ENCODE data around the gene CORT. TPM values are rescaled to one million over a fixed set of nuclear protein-coding genes. Genes with fewer than 3 reads are reported as not detected.
"Not testable (repeated sequence)": the region's sequence is repeated elsewhere in the genome, so short reads cannot be mapped to it uniquely, and the experiment has no call there.

CORT gene
- polyA plus RNA-seq, 1 donor (not counting 4 experiments of a cell fraction or from before 2014, with no cell fraction given), result 0.17 TPM

GRCh38 chr1:10415211-10415930, 34.5 kb upstream of the CORT start:
- Histone ChIP-seq H2AFZ (ENCODE audit: control insufficient read depth, low read length) (peak overlapping the region; percentile 28), H3K79me2 (ENCODE audit: control insufficient read depth, insufficient read depth, low read length) (no peaks in the 10 kb centered on the region), H3K27me3 (ENCODE audit: control insufficient read depth, extremely low read depth, insufficient read depth, low read length) (no peaks in the 10 kb centered on the region), H3K27ac (ENCODE audit: control insufficient read depth, insufficient read depth, low read length) (peak overlapping the region; percentile 64), H3K9me1 (ENCODE audit: control insufficient read depth, extremely low read depth, insufficient read depth, low read length) (no peaks in the 10 kb centered on the region), H3K4me1 (ENCODE audit: control insufficient read depth, extremely low read depth, insufficient read depth, low read length) (peaks cover 6% of the 10 kb centered on the region), H4K20me1 (ENCODE audit: control insufficient read depth, extremely low read depth, insufficient read depth, low read length) (no peaks in the 10 kb centered on the region), H3K36me3 (ENCODE audit: control insufficient read depth in 2 of 2, extremely low read depth in 1 of 2, insufficient read depth in 2 of 2, low read length in 2 of 2) (peaks cover 33 to 47% of the 10 kb centered on the region in 2 experiments), H3K9ac (ENCODE audit: control insufficient read depth, extremely low read depth, insufficient read depth, low read length) (no peak overlapping the region), H3K4me3 (ENCODE audit: control insufficient read depth in 2 of 3, extremely low read depth in 1 of 3, insufficient read depth in 2 of 3, low read depth in 1 of 3, low read length in 3 of 3) (no peak overlapping the region), H3K9me3 (ENCODE audit: control insufficient read depth, low read depth, low read length) (no peaks in the 10 kb centered on the region), H3K4me2 (ENCODE audit: control insufficient read depth, extremely low read depth, insufficient read depth, low read depth, low read length) (peak overlapping the region; percentile 27)
- DNase-seq (ENCODE audit: low read depth, low spot score) (no peak), FAIRE-seq (no peak)
- TF ChIP-seq CTCF (optimal IDR thresholded peaks at IDR 0.05 in 1 of 3, IDR thresholded peaks at IDR 0.05 in 1 of 3, conservative IDR thresholded peaks at IDR 0.05 in 1 of 3; ENCODE audit: extremely low read depth in 1 of 3, insufficient read depth in 2 of 3, low read length in 3 of 3) (no peak), EZH2 (IDR thresholded peaks at IDR 0.05; ENCODE audit: low read length) (no peak)
- dilution Hi-C loops (cut with MboI; ENCODE audit: extremely low pct_ligation_motif_present, low sequenced_read_pairs), result no loop called here

GRCh38 chr1:10415967-10416366, 33.9 kb upstream of the CORT start:
- H3K36me3 ChIP-seq (ENCODE audit: control insufficient read depth in 2 of 2, extremely low read depth in 1 of 2, insufficient read depth in 2 of 2, low read length in 2 of 2), result peaks cover 32 to 45% of the 10 kb centered on the region in 2 experiments

DNA sequence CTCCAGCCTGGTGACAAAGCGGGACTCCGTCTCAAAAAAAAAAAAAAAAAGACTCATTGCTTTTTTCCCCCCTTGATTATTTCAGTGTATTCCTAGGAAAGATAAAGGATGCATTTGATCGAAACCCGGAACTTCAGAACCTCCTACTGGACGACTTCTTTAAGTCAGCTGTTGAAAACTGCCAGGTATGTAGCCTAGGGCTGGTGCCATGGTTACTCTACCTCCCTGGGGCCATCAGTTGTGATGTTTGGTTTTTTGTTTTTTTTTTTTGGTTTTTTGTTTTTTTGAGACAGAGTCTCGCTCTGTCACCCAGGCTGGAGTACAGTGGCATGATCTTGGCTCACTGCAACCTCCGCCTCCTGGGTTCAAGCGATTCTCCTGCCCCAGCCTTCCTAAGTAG, 31.1 kb upstream of the CORT start:
- H3K9me3 ChIP-seq (ENCODE audit: control insufficient read depth, low read depth, low read length); H3K27me3 ChIP-seq (ENCODE audit: control insufficient read depth, extremely low read depth, insufficient read depth, low read length); H3K79me2 ChIP-seq (ENCODE audit: control insufficient read depth, insufficient read depth, low read length); FAIRE-seq; H3K27ac ChIP-seq (ENCODE audit: control insufficient read depth, insufficient read depth, low read length); H3K4me2 ChIP-seq (ENCODE audit: control insufficient read depth, extremely low read depth, insufficient read depth, low read depth, low read length); DNase-seq (ENCODE audit: low read depth, low spot score); dilution Hi-C loops (cut with MboI; ENCODE audit: extremely low pct_ligation_motif_present, low sequenced_read_pairs); H2AFZ ChIP-seq (ENCODE audit: control insufficient read depth, low read length); H4K20me1 ChIP-seq (ENCODE audit: control insufficient read depth, extremely low read depth, insufficient read depth, low read length); H3K9me1 ChIP-seq (ENCODE audit: control insufficient read depth, extremely low read depth, insufficient read depth, low read length); H3K4me3 ChIP-seq (ENCODE audit: control insufficient read depth in 2 of 3, extremely low read depth in 1 of 3, insufficient read depth in 2 of 3, low read depth in 1 of 3, low read length in 3 of 3); H3K9ac ChIP-seq (ENCODE audit: control insufficient read depth, extremely low read depth, insufficient read depth, low read length); H3K4me1 ChIP-seq (ENCODE audit: control insufficient read depth, extremely low read depth, insufficient read depth, low read length): not testable (repeated sequence)
- H3K36me3 ChIP-seq (ENCODE audit: control insufficient read depth in 2 of 2, extremely low read depth in 1 of 2, insufficient read depth in 2 of 2, low read length in 2 of 2), result peaks cover 23 to 30% of the 10 kb centered on the region in 2 experiments

More at GRCh38 chr1:10415967-10416366, 33.9 kb upstream of the CORT start:
- H3K4me1 ChIP-seq (ENCODE audit: control insufficient read depth, extremely low read depth, insufficient read depth, low read length); H3K9me1 ChIP-seq (ENCODE audit: control insufficient read depth, extremely low read depth, insufficient read depth, low read length); H4K20me1 ChIP-seq (ENCODE audit: control insufficient read depth, extremely low read depth, insufficient read depth, low read length); H3K79me2 ChIP-seq (ENCODE audit: control insufficient read depth, insufficient read depth, low read length); H3K4me3 ChIP-seq (ENCODE audit: control insufficient read depth in 2 of 3, extremely low read depth in 1 of 3, insufficient read depth in 2 of 3, low read depth in 1 of 3, low read length in 3 of 3); H3K9ac ChIP-seq (ENCODE audit: control insufficient read depth, extremely low read depth, insufficient read depth, low read length); H2AFZ ChIP-seq (ENCODE audit: control insufficient read depth, low read length); H3K9me3 ChIP-seq (ENCODE audit: control insufficient read depth, low read depth, low read length); FAIRE-seq; H3K27me3 ChIP-seq (ENCODE audit: control insufficient read depth, extremely low read depth, insufficient read depth, low read length); H3K4me2 ChIP-seq (ENCODE audit: control insufficient read depth, extremely low read depth, insufficient read depth, low read depth, low read length); dilution Hi-C loops (cut with MboI; ENCODE audit: extremely low pct_ligation_motif_present, low sequenced_read_pairs); DNase-seq (ENCODE audit: low read depth, low spot score): not testable (repeated sequence)
- peak overlapping the region; percentile 48 for H3K27ac ChIP-seq (ENCODE audit: control insufficient read depth, insufficient read depth, low read length)

All from keratinocyte (primary cell).